Keratinocyte (primary cell): ENCODE measurements around the gene RNF157. TPM values are rescaled to one million over a fixed set of nuclear protein-coding genes. Genes with fewer than 3 reads are reported as not detected.

ENCODE experiments used
- DNase-seq: peaks from one replicate; pipeline ENCODE4 v3.0.0-alpha.2; 2011; ENCODE audit warnings: low read depth, missing footprints, low spot score
- FAIRE-seq: peaks from 2 replicates; lab custom pipeline; 2011; peaks lifted over from hg19 to GRCh38; lab: Jason Lieb, UNC
- H2AFZ ChIP-seq: 2 replicates; pipeline ENCODE4 v1.6.0; 2012; ENCODE audit warnings: low read length, control low read depth, inconsistent platforms; ENCODE audit not compliant: control insufficient read depth
- H3K27ac ChIP-seq: 2 replicates; pipeline ENCODE4 v1.5.1; 2011; ENCODE audit warnings: low read length; ENCODE audit not compliant: control insufficient read depth, insufficient read depth
- H3K27me3 ChIP-seq: 3 replicates; pipeline ENCODE4 v1.6.0; 2011; ENCODE audit warnings: low read length; ENCODE audit not compliant: control insufficient read depth, insufficient read depth; ENCODE audit errors: extremely low read depth
- H3K36me3 ChIP-seq, 2 experiments: 2 replicates in 1 of 2; 3 replicates in 1 of 2; pipeline ENCODE4 v1.5.1; 2011; ENCODE audit warnings: low read length in 2 of 2, mild to moderate bottlenecking in 1 of 2; ENCODE audit not compliant: control insufficient read depth in 2 of 2, insufficient read depth in 2 of 2; ENCODE audit errors: extremely low read depth in 1 of 2
- H3K4me1 ChIP-seq: 3 replicates; pipeline ENCODE4 v1.5.1; 2011; ENCODE audit warnings: low read length; ENCODE audit not compliant: control insufficient read depth, insufficient read depth; ENCODE audit errors: extremely low read depth
- H3K4me2 ChIP-seq: 3 replicates; pipeline ENCODE4 v1.6.0; 2011; ENCODE audit warnings: low read depth, low read length; ENCODE audit not compliant: control insufficient read depth, insufficient read depth; ENCODE audit errors: extremely low read depth
- H3K4me3 ChIP-seq, 3 experiments: fragments of 200-600 bp in 1 of 3; sonication (generic) in 1 of 3; 2 replicates in 2 of 3; 3 replicates in 1 of 3; pipeline ENCODE4 v1.5.1; 2011 to 2016; ENCODE audit warnings: low read length in 3 of 3, mild to moderate bottlenecking in 3 of 3, control low read depth in 2 of 3, inconsistent platforms in 1 of 3, low read depth in 1 of 3, mixed read lengths in 1 of 3, mixed run types in 1 of 3, moderate library complexity in 1 of 3; ENCODE audit not compliant: control insufficient read depth in 2 of 3, insufficient read depth in 2 of 3; ENCODE audit errors: extremely low read depth in 1 of 3
- H3K79me2 ChIP-seq: 2 replicates; pipeline ENCODE4 v1.6.0; 2012; ENCODE audit warnings: low read length; ENCODE audit not compliant: control insufficient read depth, insufficient read depth
- H3K9ac ChIP-seq: 3 replicates; pipeline ENCODE4 v1.6.0; 2011; ENCODE audit warnings: low read length; ENCODE audit not compliant: control insufficient read depth, insufficient read depth; ENCODE audit errors: extremely low read depth
- H3K9me1 ChIP-seq: 3 replicates; pipeline ENCODE4 v1.6.0; 2011; ENCODE audit warnings: low read length; ENCODE audit not compliant: control insufficient read depth, insufficient read depth; ENCODE audit errors: extremely low read depth
- H3K9me3 ChIP-seq: 2 replicates; pipeline ENCODE4 v1.5.1; 2012; ENCODE audit warnings: low read depth, low read length; ENCODE audit not compliant: control insufficient read depth
- H4K20me1 ChIP-seq: 3 replicates; pipeline ENCODE4 v1.6.0; 2011; ENCODE audit warnings: low read length; ENCODE audit not compliant: control insufficient read depth, insufficient read depth; ENCODE audit errors: extremely low read depth
- CTCF ChIP-seq, 3 experiments: IDR thresholded peaks in 1 of 3; conservative IDR thresholded peaks in 1 of 3; optimal IDR thresholded peaks in 1 of 3; 2 replicates in 2 of 3; 3 replicates in 1 of 3; pipeline versions ENCODE3 to v1.5.1; 2011; ENCODE audit warnings: low read length in 3 of 3, mild to moderate bottlenecking in 3 of 3, moderate library complexity in 2 of 3, control low read depth in 1 of 3, inconsistent platforms in 1 of 3; ENCODE audit not compliant: insufficient read depth in 2 of 3; ENCODE audit errors: extremely low read depth in 1 of 3
- EZH2 ChIP-seq: IDR thresholded peaks from one replicate; pipeline ENCODE4 v1.6.1; 2012; ENCODE audit warnings: inconsistent platforms, mild to moderate bottlenecking, low read length, moderate library complexity
- dilution Hi-C: fragments of 300-500 bp; cut with MboI; formaldehyde crosslinking; loops from one replicate; pipeline ENCODE4 v1.7.0; 2020; ENCODE audit warnings: low sequenced_read_pairs; ENCODE audit not compliant: extremely low pct_ligation_motif_present
- polyA plus RNA-seq, 5 experiments: library from polyadenylated mRNA; depleted of rRNA in 3 of 5; stranded (reverse) in 3 of 5; stranded (forward) in 1 of 5; unstranded in 1 of 5; fragments of >200 nt; gene quantifications; 1 replicate in 1 of 5; 2 replicates in 3 of 5; 3 replicates in 1 of 5; pipeline versions ENCODE4 v1.2.1 to v1.2.3, GENCODE V29; 2011 to 2012; ENCODE audit warnings: missing spikeins in 2 of 5, low read depth in 1 of 5, low replicate concordance in 1 of 5

Gene RNF157
- polyA plus RNA-seq, 1 donor (not counting 4 experiments of a cell fraction or from before 2014, with no cell fraction given), result not detected

GRCh38 chr17:76160896-76161528 lies 79.3 kb downstream of the RNF157 start:
- Histone ChIP-seq H3K4me1 (no peaks in the 10 kb centered on the region), H3K4me2 (no peak overlapping the region), H3K27ac (no peak overlapping the region), H4K20me1 (no peaks in the 10 kb centered on the region), H3K4me3 (no peak overlapping the region), H3K27me3 (no peaks in the 10 kb centered on the region), H3K79me2 (no peaks in the 10 kb centered on the region), H3K9me1 (no peaks in the 10 kb centered on the region), H3K36me3 (no peaks in the 10 kb centered on the region), H3K9me3 (no peaks in the 10 kb centered on the region), H2AFZ (no peak overlapping the region), H3K9ac (no peak overlapping the region)
- FAIRE-seq (no peak), DNase-seq (no peak)
- dilution Hi-C loops, result no loop called here
- TF ChIP-seq CTCF (optimal IDR thresholded peaks at IDR 0.05 in 1 of 3, IDR thresholded peaks at IDR 0.05 in 1 of 3, conservative IDR thresholded peaks at IDR 0.05 in 1 of 3; ENCODE audit: extremely low read depth in 1 of 3, insufficient read depth in 2 of 3, low read length in 3 of 3), result no peak
- TF ChIP-seq EZH2, result no peak

GRCh38 chr17:76159157-76159556 lies 81.1 kb downstream of the RNF157 start:
- TF ChIP-seq EZH2, result no peak
- Histone ChIP-seq H3K9me1 (no peaks in the 10 kb centered on the region), H3K27me3 (peaks cover 8% of the 10 kb centered on the region), H2AFZ (no peak overlapping the region), H3K4me1 (no peaks in the 10 kb centered on the region), H3K27ac (no peak overlapping the region), H4K20me1 (no peaks in the 10 kb centered on the region), H3K36me3 (no peaks in the 10 kb centered on the region), H3K9ac (no peak overlapping the region), H3K79me2 (no peaks in the 10 kb centered on the region), H3K9me3 (no peaks in the 10 kb centered on the region), H3K4me2 (no peak overlapping the region), H3K4me3 (no peak overlapping the region)
- FAIRE-seq, result no peak
- dilution Hi-C loops, result no loop called here
- DNase-seq, result no peak

GRCh38 chr17:76157759-76158158 lies 82.5 kb downstream of the RNF157 start:
- Histone ChIP-seq H3K4me2 (no peak overlapping the region), H3K79me2 (no peaks in the 10 kb centered on the region), H3K9ac (no peak overlapping the region), H3K27me3 (peaks cover 8% of the 10 kb centered on the region), H4K20me1 (no peaks in the 10 kb centered on the region), H2AFZ (no peak overlapping the region), H3K27ac (no peak overlapping the region), H3K4me1 (no peaks in the 10 kb centered on the region), H3K9me1 (no peaks in the 10 kb centered on the region), H3K4me3 (no peak overlapping the region), H3K9me3 (no peaks in the 10 kb centered on the region), H3K36me3 (no peaks in the 10 kb centered on the region)
- no peak for DNase-seq
- no peak for FAIRE-seq
- TF ChIP-seq CTCF (optimal IDR thresholded peaks at IDR 0.05 in 1 of 3, IDR thresholded peaks at IDR 0.05 in 1 of 3, conservative IDR thresholded peaks at IDR 0.05 in 1 of 3; ENCODE audit: extremely low read depth in 1 of 3, insufficient read depth in 2 of 3, low read length in 3 of 3), result no peak
- no peak for TF ChIP-seq EZH2
- dilution Hi-C loops, result no loop called here
